Activated CD4-positive, alpha-beta T cell treated with anti-CD3 and anti-CD28 coated beads, Interleukin-2, amount 50 U/mL, for 24 hours (primary cell): ENCODE measurements around the gene CTBP1.

Experiments
- DNase-seq, 2 donors: peaks; one replicate each; pipeline ENCODE4 v3.0.0-alpha.2; 2020; ENCODE audit warnings: low read depth in 1 of 2, low spot score in 1 of 2

The CTBP1 gene

GRCh38 chr4:1164444-1164843 lies 84.5 kb downstream of the CTBP1 start:
- no peak for DNase-seq

- no peak for DNase-seq
Observed at GRCh38 chr4:1164040-1164439, 84.9 kb downstream of the CTBP1 start.
